Breast epithelium (tissue), 3 donors: ENCODE data around the gene DDX39B.

Experiments
- CTCF ChIP-seq, 3 donors: fragments of 450-650 bp; IDR thresholded peaks; one replicate each; pipeline ENCODE4 v1.5.1; 2016 to 2017; ENCODE audit warnings: antibody characterized with exemption in 3 of 3, mild to moderate bottlenecking in 3 of 3, moderate library complexity in 3 of 3
- POLR2A ChIP-seq: fragments of 450-650 bp; IDR thresholded peaks from one replicate; pipeline ENCODE4 v1.6.1; 2016; ENCODE audit warnings: antibody characterized with exemption, mild to moderate bottlenecking, moderate library complexity

- TF ChIP-seq CTCF (IDR thresholded peaks at IDR 0.05) (no peak), POLR2A (no peak)
These were observed 39.8 kb upstream of the DDX39B start for GRCh38 chr6:31581434-31582229.
